ENCODE data around the gene PLAGL1.

DNA sequence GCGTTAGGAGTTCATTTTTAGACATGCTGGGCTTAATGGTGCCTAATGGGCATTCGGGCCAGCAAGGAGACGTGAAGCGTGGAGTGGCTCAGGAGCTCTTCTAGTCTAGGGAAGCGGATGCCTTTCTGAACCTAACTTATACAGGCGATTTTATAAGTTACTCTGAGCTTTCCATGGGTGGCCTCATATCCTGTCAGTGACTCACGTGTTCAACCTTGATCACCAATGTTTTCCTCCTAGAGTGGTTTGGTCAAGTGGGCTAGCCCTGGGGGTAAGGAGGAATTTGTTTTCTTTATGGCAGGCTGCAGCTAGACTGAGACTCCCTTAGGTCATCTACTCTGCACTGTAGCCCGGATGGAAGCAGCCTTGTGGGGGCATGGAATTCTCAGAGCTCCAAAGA, 52.1 kb downstream of the PLAGL1 start:
- TF ChIP-seq, protein P1, sequence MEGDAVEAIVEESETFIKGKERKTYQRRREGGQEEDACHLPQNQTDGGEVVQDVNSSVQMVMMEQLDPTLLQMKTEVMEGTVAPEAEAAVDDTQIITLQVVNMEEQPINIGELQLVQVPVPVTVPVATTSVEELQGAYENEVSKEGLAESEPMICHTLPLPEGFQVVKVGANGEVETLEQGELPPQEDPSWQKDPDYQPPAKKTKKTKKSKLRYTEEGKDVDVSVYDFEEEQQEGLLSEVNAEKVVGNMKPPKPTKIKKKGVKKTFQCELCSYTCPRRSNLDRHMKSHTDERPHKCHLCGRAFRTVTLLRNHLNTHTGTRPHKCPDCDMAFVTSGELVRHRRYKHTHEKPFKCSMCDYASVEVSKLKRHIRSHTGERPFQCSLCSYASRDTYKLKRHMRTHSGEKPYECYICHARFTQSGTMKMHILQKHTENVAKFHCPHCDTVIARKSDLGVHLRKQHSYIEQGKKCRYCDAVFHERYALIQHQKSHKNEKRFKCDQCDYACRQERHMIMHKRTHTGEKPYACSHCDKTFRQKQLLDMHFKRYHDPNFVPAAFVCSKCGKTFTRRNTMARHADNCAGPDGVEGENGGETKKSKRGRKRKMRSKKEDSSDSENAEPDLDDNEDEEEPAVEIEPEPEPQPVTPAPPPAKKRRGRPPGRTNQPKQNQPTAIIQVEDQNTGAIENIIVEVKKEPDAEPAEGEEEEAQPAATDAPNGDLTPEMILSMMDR (IDR thresholded peaks at IDR 0.05; ENCODE audit: insufficient read depth, low read depth, low read length), result no peak
- no peak for TF ChIP-seq EZH2 (IDR thresholded peaks at IDR 0.05; ENCODE audit: insufficient read depth, low read length)

Data from astrocyte (in vitro differentiated cells and primary cell).